Mesenchymal stem cell (in vitro differentiated cells and primary cell): ENCODE results near the gene ITGAL.
"Not testable (repeated sequence)": the region's sequence is repeated elsewhere in the genome, so short reads cannot be mapped to it uniquely, and the experiment has no call there.

Experiments used
- DNase-seq: peaks from one replicate; pipeline ENCODE4 v3.0.0-alpha.2; 2013
- H2AFZ ChIP-seq: one replicate; pipeline ENCODE4 v1.6.1; 2013; ENCODE audit warnings: low read depth, mild to moderate bottlenecking, control low read depth, inconsistent platforms, low read length, moderate library complexity
- H2AK5ac ChIP-seq: 2 replicates; pipeline ENCODE4 v1.6.1; 2013; ENCODE audit warnings: low read length, moderate library complexity, mild to moderate bottlenecking, inconsistent platforms; ENCODE audit not compliant: severe bottlenecking
- H2BK120ac ChIP-seq: one replicate; pipeline ENCODE4 v1.6.1; 2013; ENCODE audit warnings: low read depth, mild to moderate bottlenecking, inconsistent platforms, low read length, moderate library complexity
- H2BK12ac ChIP-seq, 2 experiments: one replicate each; pipeline ENCODE4 v1.6.1; 2013; ENCODE audit warnings: inconsistent platforms in 2 of 2, low read length in 2 of 2, mild to moderate bottlenecking in 2 of 2, moderate library complexity in 2 of 2, control low read depth in 1 of 2
- H2BK15ac ChIP-seq: one replicate; pipeline ENCODE4 v1.6.1; 2013; ENCODE audit warnings: mild to moderate bottlenecking, low read depth, inconsistent platforms; ENCODE audit not compliant: poor library complexity, severe bottlenecking
- H2BK5ac ChIP-seq: 2 replicates; pipeline ENCODE4 v1.6.1; 2013; ENCODE audit warnings: low read depth, mild to moderate bottlenecking, low read length, control low read depth, inconsistent platforms; ENCODE audit not compliant: poor library complexity, severe bottlenecking
- H3K14ac ChIP-seq, 2 experiments: one replicate each; pipeline ENCODE4 v1.6.1; 2013; ENCODE audit warnings: inconsistent platforms in 2 of 2, low read length in 2 of 2, control low read depth in 1 of 2, mild to moderate bottlenecking in 1 of 2, moderate library complexity in 1 of 2
- H3K18ac ChIP-seq, 2 experiments: one replicate each; pipeline ENCODE4 v1.6.1; 2013; ENCODE audit warnings: inconsistent platforms in 2 of 2, low read length in 2 of 2, control low read depth in 1 of 2, low read depth in 1 of 2, mild to moderate bottlenecking in 1 of 2
- H3K23ac ChIP-seq, 2 experiments: one replicate each; pipeline ENCODE4 v1.6.1; 2013; ENCODE audit warnings: inconsistent platforms in 2 of 2, low read length in 2 of 2, mild to moderate bottlenecking in 2 of 2, moderate library complexity in 2 of 2, control low read depth in 1 of 2
- H3K27ac ChIP-seq: 2 replicates; pipeline ENCODE4 v1.5.1; 2013; ENCODE audit warnings: mild to moderate bottlenecking, moderate library complexity, low read length, control low read depth, inconsistent platforms; ENCODE audit not compliant: poor library complexity, severe bottlenecking
- H3K27me3 ChIP-seq, 2 experiments: 2 replicates each; pipeline versions ENCODE4 v1.6.1 to v1.7.0; 2013; ENCODE audit warnings: low read length in 2 of 2, mild to moderate bottlenecking in 2 of 2, moderate library complexity in 2 of 2, control low read depth in 1 of 2, inconsistent platforms in 1 of 2; ENCODE audit not compliant: control insufficient read depth in 1 of 2, insufficient read depth in 1 of 2
- H3K36me3 ChIP-seq, 2 experiments: 2 replicates each; pipeline versions ENCODE4 v1.6.1 to v1.7.0; 2013; ENCODE audit warnings: low read length in 2 of 2, control low read depth in 1 of 2, inconsistent platforms in 1 of 2, low read depth in 1 of 2, mild to moderate bottlenecking in 1 of 2; ENCODE audit not compliant: insufficient read depth in 2 of 2, control insufficient read depth in 1 of 2
- H3K4ac ChIP-seq, 2 experiments: one replicate each; pipeline ENCODE4 v1.6.1; 2013; ENCODE audit warnings: inconsistent platforms in 2 of 2, low read length in 2 of 2, mild to moderate bottlenecking in 2 of 2, moderate library complexity in 2 of 2, control low read depth in 1 of 2, low read depth in 1 of 2
- H3K4me1 ChIP-seq: 2 replicates; pipeline ENCODE4 v1.6.1; 2013; ENCODE audit warnings: low read depth, low read length, control low read depth; ENCODE audit not compliant: control insufficient read depth, insufficient read depth
- H3K4me2 ChIP-seq: 2 replicates; pipeline ENCODE4 v1.6.1; 2013; ENCODE audit warnings: low read length, mild to moderate bottlenecking, inconsistent platforms; ENCODE audit not compliant: poor library complexity, severe bottlenecking
- H3K4me3 ChIP-seq, 2 experiments: 2 replicates each; pipeline versions ENCODE4 v1.5.1 to v1.7.0; 2013; ENCODE audit warnings: low read length in 2 of 2, mild to moderate bottlenecking in 2 of 2, control low read depth in 1 of 2, low read depth in 1 of 2; ENCODE audit not compliant: insufficient read depth in 1 of 2
- H3K79me1 ChIP-seq: replicated peaks from 2 replicates; pipeline ENCODE4 v1.6.1; 2013; ENCODE audit warnings: mild to moderate bottlenecking, control low read depth, low read length, inconsistent platforms; ENCODE audit not compliant: poor library complexity, severe bottlenecking
- H3K9ac ChIP-seq: 2 replicates; pipeline ENCODE4 v1.7.0; 2013; ENCODE audit warnings: mild to moderate bottlenecking, low read length, moderate library complexity
- H3K9me3 ChIP-seq: 2 replicates; pipeline ENCODE4 v1.7.0; 2013; ENCODE audit warnings: mild to moderate bottlenecking, low read length; ENCODE audit not compliant: control insufficient read depth
- H4K8ac ChIP-seq: one replicate; pipeline ENCODE4 v1.6.1; 2013; ENCODE audit warnings: inconsistent platforms, mild to moderate bottlenecking, low read length, moderate library complexity
- H4K91ac ChIP-seq: one replicate; pipeline ENCODE4 v1.6.1; 2013; ENCODE audit warnings: mild to moderate bottlenecking, low read length, inconsistent platforms
- WGBS: methylation state at CpG from one replicate; pipeline ENCODE4 v1.1.7; 2013; ENCODE audit warnings: mixed read lengths; 5-methylcytosine and 5-hydroxymethylcytosine counted together

The ITGAL gene

DNA sequence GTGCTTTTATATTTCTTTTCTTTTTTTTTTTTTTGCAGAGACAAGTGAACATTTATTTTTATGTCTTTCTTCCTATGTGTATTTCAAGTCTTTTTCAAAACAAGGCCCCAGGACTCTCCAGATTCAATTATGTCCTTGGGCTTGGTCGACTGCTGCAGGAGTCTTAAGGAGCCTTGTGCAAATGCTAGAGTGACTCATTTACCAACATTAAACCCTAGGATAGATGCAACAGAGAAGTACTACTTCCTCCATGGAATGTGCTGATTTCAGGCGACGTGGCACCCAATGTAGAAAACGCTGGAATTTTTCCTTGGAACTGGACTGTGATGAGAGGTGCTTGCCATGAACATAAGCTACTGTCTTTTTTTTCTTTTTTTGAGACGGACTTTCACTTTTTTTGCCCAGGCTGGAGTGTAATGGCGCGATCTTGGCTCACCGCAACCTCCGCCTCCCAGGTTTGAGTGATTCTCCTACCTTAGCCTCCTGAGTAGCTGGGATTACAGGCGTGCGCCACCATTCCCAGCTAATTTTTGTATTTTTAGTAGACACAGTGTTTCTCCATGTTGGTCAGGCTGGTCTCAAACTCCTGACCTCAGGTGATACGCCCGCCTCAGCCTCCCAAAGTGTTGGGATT lies 64.0 kb downstream of the ITGAL start:
- Histone ChIP-seq H3K36me3 (peaks cover 12% of the 10 kb centered on the region in 2 experiments), H3K4me1 (peaks cover 20% of the 10 kb centered on the region), H3K9ac (peak overlapping the region; percentile 97), H3K79me1 (peaks cover 18% of the 10 kb centered on the region)
- H2BK15ac ChIP-seq, H3K27me3 ChIP-seq, H3K4ac ChIP-seq, H2BK12ac ChIP-seq, H3K23ac ChIP-seq, H3K27ac ChIP-seq, H4K8ac ChIP-seq, DNase-seq, H2BK5ac ChIP-seq, H2BK120ac ChIP-seq, H3K4me3 ChIP-seq, H3K4me2 ChIP-seq, H3K9me3 ChIP-seq, H2AFZ ChIP-seq, H3K18ac ChIP-seq, H4K91ac ChIP-seq, H2AK5ac ChIP-seq, H3K14ac ChIP-seq: not testable (repeated sequence)
- 97% methylated on average over 13 of the region's 13 CpGs for WGBS

DNA sequence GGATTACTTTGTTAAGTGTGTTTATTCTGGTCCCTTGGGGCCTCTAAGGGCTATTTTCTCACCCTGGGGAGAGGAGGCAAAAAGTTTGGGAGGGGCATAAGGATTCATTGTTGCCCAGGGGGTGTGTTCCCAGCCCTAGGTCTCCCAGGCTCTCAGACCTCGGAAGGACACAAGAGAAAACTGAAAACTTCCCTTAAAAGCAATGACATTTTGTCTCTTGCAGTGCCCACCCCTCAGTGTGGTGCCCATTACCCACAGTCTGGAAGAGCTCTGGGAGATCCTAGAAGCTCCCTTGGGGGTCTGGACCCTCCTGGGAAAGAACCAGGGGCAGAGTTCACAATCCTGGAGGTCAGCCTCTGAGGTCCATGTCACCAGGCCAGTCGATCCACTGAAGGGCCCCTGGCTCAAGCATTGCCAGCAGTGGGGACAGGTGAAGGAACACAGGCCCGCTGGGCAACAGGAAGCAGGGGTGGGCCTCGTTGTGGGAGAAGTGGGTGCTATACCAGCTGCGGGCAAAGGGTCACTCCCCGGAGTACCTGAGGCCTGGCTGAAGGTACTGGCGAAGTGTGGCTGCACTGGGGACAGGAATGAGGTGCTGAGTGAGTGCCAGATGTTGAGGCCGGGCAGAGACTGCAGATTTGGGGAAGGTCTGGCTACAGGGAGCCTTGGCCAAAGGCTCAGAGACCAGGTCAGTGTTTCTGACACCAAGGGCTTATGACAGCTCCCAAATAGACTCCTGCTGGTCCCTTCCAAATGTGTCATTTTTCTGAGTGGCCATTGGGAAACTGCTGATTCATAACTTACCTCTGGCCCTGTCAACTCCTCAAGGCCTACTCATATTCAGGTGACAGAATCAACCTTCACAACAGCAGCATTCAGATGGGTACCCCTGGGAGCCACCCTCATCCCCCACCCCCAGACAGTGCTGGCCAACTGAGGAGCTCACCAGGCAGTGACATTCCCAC lies 66.7 kb downstream of the ITGAL start:
- Histone ChIP-seq H2BK15ac (peak overlapping the region; percentile 28), H3K4me1 (peaks cover 17% of the 10 kb centered on the region), H3K79me1 (peaks cover 8% of the 10 kb centered on the region), H2BK5ac (no peak overlapping the region), H2AK5ac (peak overlapping the region; percentile 67), H4K8ac (no peak overlapping the region), H3K4me3 (no peak overlapping the region), H4K91ac (no peak overlapping the region), H2BK12ac (peak overlapping the region in 1 of 2 experiments; percentile 15), H3K4ac (no peak overlapping the region), H2AFZ (no peak overlapping the region), H3K9ac (no peak overlapping the region), H3K14ac (no peak overlapping the region), H3K18ac (no peak overlapping the region), H3K27me3 (no peaks in the 10 kb centered on the region), H3K36me3 (no peaks in the 10 kb centered on the region), H3K23ac (no peak overlapping the region), H3K27ac (no peak overlapping the region), H3K4me2 (no peak overlapping the region), H2BK120ac (no peak overlapping the region), H3K9me3 (no peaks in the 10 kb centered on the region)
- no peak for DNase-seq
- WGBS: 90% methylated on average over 8 of the region's 8 CpGs

DNA sequence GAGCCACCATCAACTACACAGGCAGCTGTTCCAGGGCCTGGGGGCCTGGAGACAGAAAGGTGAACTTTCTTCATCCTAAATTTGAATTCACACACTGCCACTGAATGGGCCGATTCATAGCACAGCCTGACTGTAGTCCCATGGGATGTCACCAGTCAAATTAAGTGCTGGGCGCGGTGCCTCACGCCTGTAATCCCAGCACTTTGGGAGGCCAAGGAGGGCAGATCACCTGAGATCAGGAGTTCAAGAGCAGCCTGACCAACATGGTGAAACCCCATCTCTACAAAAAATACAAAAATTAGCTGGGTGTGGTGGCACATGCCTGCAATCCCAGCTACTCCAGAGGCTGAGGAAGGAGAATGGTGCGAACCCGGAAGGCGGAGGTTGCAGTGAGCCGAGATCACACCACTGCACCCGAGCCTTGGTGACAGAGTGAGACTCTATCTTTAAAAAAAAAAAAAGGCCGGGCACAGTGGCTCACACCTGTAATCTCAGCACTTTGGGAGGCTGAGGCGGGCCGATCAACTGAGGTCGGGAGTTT lies 67.5 kb downstream of the ITGAL start:
- not testable (repeated sequence) for H2BK5ac ChIP-seq, H3K18ac ChIP-seq, H3K9ac ChIP-seq, H3K14ac ChIP-seq, H2BK12ac ChIP-seq, H2AFZ ChIP-seq, H4K8ac ChIP-seq, H3K27me3 ChIP-seq, DNase-seq, H3K9me3 ChIP-seq, H3K36me3 ChIP-seq, H3K4me3 ChIP-seq, H3K27ac ChIP-seq, H3K79me1 ChIP-seq, H2BK120ac ChIP-seq, H3K4me2 ChIP-seq, H3K23ac ChIP-seq, H4K91ac ChIP-seq, H3K4ac ChIP-seq
- Histone ChIP-seq H2AK5ac (peak overlapping the region; percentile 67), H2BK15ac (peak overlapping the region; percentile 28), H3K4me1 (peaks cover 12% of the 10 kb centered on the region)
- WGBS: 96% methylated on average over 13 of the region's 13 CpGs

DNA sequence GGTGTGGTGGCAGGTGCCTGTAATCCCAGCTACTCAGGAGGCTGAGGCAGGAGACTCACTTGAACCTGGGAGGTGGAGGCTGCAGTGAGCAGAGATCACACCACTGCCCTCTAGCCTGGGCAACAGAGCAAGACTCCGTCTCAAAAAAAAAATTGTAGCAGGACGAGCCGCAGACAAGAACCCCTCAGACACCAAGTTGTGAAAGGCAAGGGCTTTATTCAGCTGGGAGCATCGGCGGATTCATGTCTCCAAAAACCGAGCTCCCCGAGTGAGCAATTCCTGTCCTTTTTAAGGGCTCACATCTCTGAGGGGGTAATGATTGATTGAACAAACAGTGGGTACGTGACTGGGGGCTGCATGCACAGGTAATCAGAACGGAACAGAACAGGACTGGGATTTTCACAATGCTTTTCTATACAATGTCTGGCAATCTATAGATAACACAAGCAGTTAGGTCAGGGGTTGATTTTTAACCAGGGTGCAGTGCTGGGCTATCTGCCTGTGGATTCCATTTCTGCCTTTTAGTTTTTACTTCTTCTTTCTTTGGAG lies 68.4 kb downstream of the ITGAL start:
- H3K4me3 ChIP-seq, H4K91ac ChIP-seq, H3K9me3 ChIP-seq, H3K27me3 ChIP-seq, H3K23ac ChIP-seq, H4K8ac ChIP-seq, H2BK15ac ChIP-seq, H2BK5ac ChIP-seq, H2AFZ ChIP-seq, H2BK120ac ChIP-seq, H3K4me1 ChIP-seq, H3K4ac ChIP-seq, H3K79me1 ChIP-seq, H3K14ac ChIP-seq, H2BK12ac ChIP-seq, H3K4me2 ChIP-seq, H3K36me3 ChIP-seq, H3K18ac ChIP-seq, DNase-seq: not testable (repeated sequence)
- Histone ChIP-seq H3K27ac (peak overlapping the region; percentile 85), H3K9ac (peak overlapping the region; percentile 68), H2AK5ac (peak overlapping the region; percentile 62)
- WGBS: 81% methylated on average over 9 of the region's 9 CpGs
